Subcutaneous adipose tissue (tissue), 4 donors: ENCODE data around the gene INPP5E. TPM values are rescaled to one million over a fixed set of nuclear protein-coding genes. Genes with fewer than 3 reads are reported as not detected.

Source experiments
- CTCF ChIP-seq: fragments of 450-650 bp; IDR thresholded peaks from one replicate; pipeline ENCODE4 v1.5.1; 2016; ENCODE audit warnings: low read depth, mild to moderate bottlenecking, control low read depth, antibody characterized with exemption, moderate library complexity
- total RNA-seq, 4 donors: library from RNA; depleted of rRNA; stranded (reverse); fragments of >200 nt; gene quantifications; one replicate each; pipeline ENCODE4 v1.1.0, GENCODE V29; 2016

The INPP5E gene
- total RNA-seq, 4 donors from 2014 or later, result 4.4 to 12.8 (median 5.0) TPM

- TF ChIP-seq CTCF, result no peak
Observed at GRCh38 chr9:136470356-136470755, 30.7 kb upstream of the INPP5E start.

GRCh38 chr9:136467766-136468165, 28.1 kb upstream of the INPP5E start:
- TF ChIP-seq CTCF, result no peak

- no peak for TF ChIP-seq CTCF
Observed at GRCh38 chr9:136466155-136466541, 26.5 kb upstream of the INPP5E start.

- TF ChIP-seq CTCF, result no peak
Observed at GRCh38 chr9:136465500-136466154, 26.0 kb upstream of the INPP5E start.

GRCh38 chr9:136464241-136464640, 24.6 kb upstream of the INPP5E start:
- TF ChIP-seq CTCF, result no peak

GRCh38 chr9:136463578-136463977, 23.9 kb upstream of the INPP5E start:
- TF ChIP-seq CTCF, result no peak

GRCh38 chr9:136462664-136463063, 23.0 kb upstream of the INPP5E start:
- TF ChIP-seq CTCF, result no peak
